Measurements from ENCODE around the gene PCOLCE2. TPM values are rescaled to one million over a fixed set of nuclear protein-coding genes. Genes with fewer than 3 reads are reported as not detected.

The PCOLCE2 gene
- total and polyA plus RNA-seq, 9 donors = 1.5 to 47.9 (median 3.6) TPM

- intact Hi-C loops (cut with DNase I) = no loop called here
- TF ChIP-seq POLR2A (IDR thresholded peaks at IDR 0.05) = no peak
- no peak for TF ChIP-seq EP300 (IDR thresholded peaks at IDR 0.05)
These were observed 26.8 kb upstream of the PCOLCE2 start for GRCh38 chr3:142915636-142916035.

GRCh38 chr3:142914286-142914811, 25.5 kb upstream of the PCOLCE2 start:
- H3K4me1 ChIP-seq (ENCODE audit: insufficient read depth) = no peaks in the 10 kb centered on the region
- H3K9me3 ChIP-seq = no peaks in the 10 kb centered on the region
- no peaks in the 10 kb centered on the region for H3K27me3 ChIP-seq
- DNase-seq = no peak
- 46 to 60% (median 56%) methylated on average over 3 of the region's 3 CpGs for WGBS, 3 donors
- TF ChIP-seq EP300 (IDR thresholded peaks at IDR 0.05) = no peak
- intact Hi-C loops (cut with DNase I) = no loop called here
- H3K36me3 ChIP-seq = no peaks in the 10 kb centered on the region
- H3K4me3 ChIP-seq = no peak overlapping the region
- no peak overlapping the region for H3K27ac ChIP-seq

More at GRCh38 chr3:142915636-142916035, 26.8 kb upstream of the PCOLCE2 start:
- Histone ChIP-seq H3K36me3 (no peaks in the 10 kb centered on the region), H3K27ac (no peak overlapping the region), H3K9me3 (no peaks in the 10 kb centered on the region), H3K27me3 (no peaks in the 10 kb centered on the region), H3K4me3 (no peak overlapping the region), H3K4me1 (ENCODE audit: insufficient read depth) (no peaks in the 10 kb centered on the region)
- WGBS, 3 donors = 89 to 92% (median 90%) methylated on average over 3 of the region's 3 CpGs
- DNase-seq = no peak

DNA sequence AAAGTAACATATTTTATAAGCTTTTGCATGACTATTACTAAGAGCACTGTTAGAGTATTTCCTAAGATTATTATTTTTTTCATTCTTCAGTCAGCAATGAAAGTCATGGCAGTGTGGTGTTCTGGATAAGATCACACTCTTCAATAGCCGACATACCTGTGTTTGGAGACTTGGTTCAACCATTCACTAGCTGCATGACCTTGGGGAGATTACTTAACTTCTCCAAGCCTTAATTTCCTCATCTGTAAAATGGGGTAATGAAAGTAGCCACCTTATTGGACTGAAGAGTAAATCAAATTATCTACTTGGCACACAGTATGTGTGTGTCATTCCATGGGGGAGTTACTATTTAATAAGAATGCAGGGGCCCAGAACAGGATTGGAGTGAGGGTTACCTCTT, 24.5 kb upstream of the PCOLCE2 start:
- WGBS, 3 donors = 48 to 60% (median 51%) methylated on average over 1 of the region's 1 CpG
- intact Hi-C loops (cut with DNase I) = no loop called here
- no peaks in the 10 kb centered on the region for H3K9me3 ChIP-seq
- no peak for TF ChIP-seq POLR2A (IDR thresholded peaks at IDR 0.05)
- TF ChIP-seq CTCF (IDR thresholded peaks at IDR 0.05) = no peak
- no peak for TF ChIP-seq EP300 (IDR thresholded peaks at IDR 0.05)
- no peak overlapping the region for H3K27ac ChIP-seq
- H3K4me1 ChIP-seq (ENCODE audit: insufficient read depth) = no peaks in the 10 kb centered on the region
- no peaks in the 10 kb centered on the region for H3K27me3 ChIP-seq
- H3K36me3 ChIP-seq = no peaks in the 10 kb centered on the region
- DNase-seq = no peak
- no peak overlapping the region for H3K4me3 ChIP-seq

- intact Hi-C loops (cut with DNase I) = no loop called here
- TF ChIP-seq CTCF (IDR thresholded peaks at IDR 0.05) (no peak), EP300 (IDR thresholded peaks at IDR 0.05) (no peak), POLR2A (IDR thresholded peaks at IDR 0.05) (no peak)
- no peaks in the 10 kb centered on the region for H3K27me3 ChIP-seq
- 6 to 13% (median 9%) methylated on average over 6 of the region's 6 CpGs for WGBS, 3 donors
- no peak overlapping the region for H3K27ac ChIP-seq
- no peaks in the 10 kb centered on the region for H3K9me3 ChIP-seq
- H3K4me1 ChIP-seq (ENCODE audit: insufficient read depth) = no peaks in the 10 kb centered on the region
- DNase-seq = no peak
- H3K4me3 ChIP-seq = no peak overlapping the region
- no peaks in the 10 kb centered on the region for H3K36me3 ChIP-seq
These were observed 23.7 kb upstream of the PCOLCE2 start for GRCh38 chr3:142912402-142913172.

GRCh38 chr3:142910280-142910679, 21.4 kb upstream of the PCOLCE2 start:
- H3K27me3 ChIP-seq = no peaks in the 10 kb centered on the region
- no peaks in the 10 kb centered on the region for H3K9me3 ChIP-seq
- TF ChIP-seq CTCF (IDR thresholded peaks at IDR 0.05) (no peak), EP300 (IDR thresholded peaks at IDR 0.05) (no peak)
- 29 to 52% (median 42%) methylated on average over 2 of the region's 2 CpGs for WGBS, 3 donors
- no peaks in the 10 kb centered on the region for H3K36me3 ChIP-seq
- DNase-seq = no peak
- intact Hi-C loops (cut with DNase I) = no loop called here
- H3K4me3 ChIP-seq = no peak overlapping the region
- no peak overlapping the region for H3K27ac ChIP-seq
- no peaks in the 10 kb centered on the region for H3K4me1 ChIP-seq (ENCODE audit: insufficient read depth)

Data from ovary (tissue), 9 donors.